Muscle layer of colon (tissue), 2 donors: Measurements from ENCODE around the gene RAMP2.

ENCODE experiments used
- H3K27ac ChIP-seq: one replicate; pipeline ENCODE4 v1.7.0; 2013; ENCODE audit warnings: low read depth, mild to moderate bottlenecking, low read length, moderate library complexity
- H3K27me3 ChIP-seq, 2 donors: one replicate each; pipeline ENCODE4 v1.7.0; 2013; ENCODE audit warnings: low read length in 2 of 2, mild to moderate bottlenecking in 2 of 2; ENCODE audit not compliant: insufficient read depth in 2 of 2, control insufficient read depth in 1 of 2
- H3K36me3 ChIP-seq: one replicate; pipeline ENCODE4 v1.7.0; 2013; ENCODE audit warnings: mild to moderate bottlenecking, low read length; ENCODE audit not compliant: insufficient read depth
- H3K4me1 ChIP-seq: one replicate; pipeline ENCODE4 v1.7.0; 2013; ENCODE audit warnings: mild to moderate bottlenecking, low read length; ENCODE audit not compliant: insufficient read depth
- H3K4me3 ChIP-seq, 2 donors: one replicate each; pipeline ENCODE4 v1.7.0; 2013; ENCODE audit warnings: low read length in 2 of 2, low read depth in 1 of 2, mild to moderate bottlenecking in 1 of 2, moderate library complexity in 1 of 2
- H3K9ac ChIP-seq: one replicate; pipeline ENCODE4 v1.7.0; 2013; ENCODE audit warnings: low read length
- H3K9me3 ChIP-seq: one replicate; pipeline ENCODE4 v1.7.0; 2013; ENCODE audit warnings: mild to moderate bottlenecking, low read length
- donor health status: abdominal sarcoma.
- donor health status: Adenocarcinoma of cecum.

The RAMP2 gene

GRCh38 chr17:42773290-42774035 is 12.4 kb downstream of the RAMP2 start, which contains the start of gene VPS25:
Gene VPS25, plus strand, starts transcription at chr17:42773449. Its CDS starts 27 bp downstream, at chr17:42773476.
- Histone ChIP-seq H3K9ac (peak within 1 kb of the TSS; percentile 89), H3K27me3 (no peaks in the 10 kb centered on the region), H3K9me3 (no peaks in the 10 kb centered on the region), H3K4me1 (peaks cover 7% of the 10 kb centered on the region), H3K27ac (peak within 1 kb of the TSS; percentile 92), H3K4me3 (peak within 1 kb of the TSS; percentile 60 to 82), H3K36me3 (peaks cover 24% of the 10 kb centered on the region)

GRCh38 chr17:42774066-42774745 is 13.2 kb downstream of the RAMP2 start:
- Histone ChIP-seq H3K27me3 (no peaks in the 10 kb centered on the region), H3K4me3 (peak overlapping the region in 1 of 2 donors; percentile 82), H3K4me1 (peaks cover 7% of the 10 kb centered on the region), H3K36me3 (peaks cover 31% of the 10 kb centered on the region), H3K9ac (peak overlapping the region; percentile 89), H3K27ac (no peak overlapping the region), H3K9me3 (no peaks in the 10 kb centered on the region)

- Histone ChIP-seq H3K9me3 (no peaks in the 10 kb centered on the region), H3K9ac (no peak overlapping the region), H3K4me1 (peaks cover 13% of the 10 kb centered on the region), H3K27ac (no peak overlapping the region), H3K27me3 (peaks cover 0 to 6% of the 10 kb centered on the region in 2 donors), H3K36me3 (peaks cover 37% of the 10 kb centered on the region), H3K4me3 (no peak overlapping the region)
Observed at GRCh38 chr17:42775534-42776098, 14.6 kb downstream of the RAMP2 start.

GRCh38 chr17:42778570-42778969 is 17.5 kb downstream of the RAMP2 start:
- Histone ChIP-seq H3K27ac (no peak overlapping the region), H3K9me3 (no peaks in the 10 kb centered on the region), H3K27me3 (peaks cover 25 to 35% of the 10 kb centered on the region in 2 donors), H3K4me1 (peaks cover 17% of the 10 kb centered on the region), H3K9ac (no peak overlapping the region), H3K4me3 (no peak overlapping the region), H3K36me3 (peaks cover 37% of the 10 kb centered on the region)

- Histone ChIP-seq H3K9me3 (no peaks in the 10 kb centered on the region), H3K9ac (no peak overlapping the region), H3K27me3 (peaks cover 33 to 44% of the 10 kb centered on the region in 2 donors), H3K4me3 (no peak overlapping the region), H3K27ac (no peak overlapping the region), H3K36me3 (peaks cover 37% of the 10 kb centered on the region), H3K4me1 (peaks cover 10% of the 10 kb centered on the region)
Observed at GRCh38 chr17:42779304-42779935, 18.4 kb downstream of the RAMP2 start.

GRCh38 chr17:42779936-42780850 is 19.2 kb downstream of the RAMP2 start, which contains the start of gene WNK4:
Gene WNK4, plus strand, starts transcription at chr17:42780610. Its CDS starts 89 bp downstream, at chr17:42780699.
- H3K27ac ChIP-seq: no peak within 1 kb of the TSS
- peaks cover 41 to 52% of the 10 kb centered on the region in 2 donors for H3K27me3 ChIP-seq
- no peak within 1 kb of the TSS for H3K9ac ChIP-seq
- peaks cover 10% of the 10 kb centered on the region for H3K4me1 ChIP-seq
- no peaks in the 10 kb centered on the region for H3K9me3 ChIP-seq
- peak within 1 kb of the TSS in 1 of 2 donors; percentile 4 for H3K4me3 ChIP-seq
- peaks cover 32% of the 10 kb centered on the region for H3K36me3 ChIP-seq

GRCh38 chr17:42780851-42781638 is 20.0 kb downstream of the RAMP2 start:
- H3K9me3 ChIP-seq: no peaks in the 10 kb centered on the region
- H3K27me3 ChIP-seq: peaks cover 49 to 60% of the 10 kb centered on the region in 2 donors
- no peak overlapping the region for H3K9ac ChIP-seq
- peak overlapping the region in 1 of 2 donors; percentile 4 for H3K4me3 ChIP-seq
- peaks cover 10% of the 10 kb centered on the region for H3K4me1 ChIP-seq
- no peak overlapping the region for H3K27ac ChIP-seq
- peaks cover 24% of the 10 kb centered on the region for H3K36me3 ChIP-seq

GRCh38 chr17:42781639-42782165 is 20.7 kb downstream of the RAMP2 start:
- no peak overlapping the region for H3K27ac ChIP-seq
- H3K4me3 ChIP-seq: no peak overlapping the region
- H3K27me3 ChIP-seq: peaks cover 56 to 66% of the 10 kb centered on the region in 2 donors
- no peak overlapping the region for H3K9ac ChIP-seq
- peaks cover 22% of the 10 kb centered on the region for H3K36me3 ChIP-seq
- H3K9me3 ChIP-seq: no peaks in the 10 kb centered on the region
- peaks cover 10% of the 10 kb centered on the region for H3K4me1 ChIP-seq

GRCh38 chr17:42782166-42783061 is 21.4 kb downstream of the RAMP2 start:
- Histone ChIP-seq H3K27ac (no peak overlapping the region), H3K9ac (no peak overlapping the region), H3K36me3 (peaks cover 22% of the 10 kb centered on the region), H3K9me3 (no peaks in the 10 kb centered on the region), H3K4me1 (peaks cover 10% of the 10 kb centered on the region), H3K27me3 (peaks cover 63 to 73% of the 10 kb centered on the region in 2 donors), H3K4me3 (no peak overlapping the region)
